CD4-positive, alpha-beta T cell treated with Interferon alpha-2 for 1 hour (primary cell): ENCODE data around the gene ETDC.
A peak's percentile ranks its signal among the peaks of the same experiment; 100 is the strongest.
"Not testable (repeated sequence)": the region's sequence is repeated elsewhere in the genome, so short reads cannot be mapped to it uniquely, and the experiment has no call there.

Source experiments
- DNase-seq, 2 donors: peaks; one replicate each; pipeline ENCODE4 v3.0.0-alpha.2; 2020 to 2022

The ETDC gene

GRCh38 chrX:135309430-135309923, at the start of gene ETDC:
ETDC (plus strand) TSS chrX:135309480; CDS start chrX:135309480, 0 bp downstream.
- DNase-seq: no peak

DNA sequence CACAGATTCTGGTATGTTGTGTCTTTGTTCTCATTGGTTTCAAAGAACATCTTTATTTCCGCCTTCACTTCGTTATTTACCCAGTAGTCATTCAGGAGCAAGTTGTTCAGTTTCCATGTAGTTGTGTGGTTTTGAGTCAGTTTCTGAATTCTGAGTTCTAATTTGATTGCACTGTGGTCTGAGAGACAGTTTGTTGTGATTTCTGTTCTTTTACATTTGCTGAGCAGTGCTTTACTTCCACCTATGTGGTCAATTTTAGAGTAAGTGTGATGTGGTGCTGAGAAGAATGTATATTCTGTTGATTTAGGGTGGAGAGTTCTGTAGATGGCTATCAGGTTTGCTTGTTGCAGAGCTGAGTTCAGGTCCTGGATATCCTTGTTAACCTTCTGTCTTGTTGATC, 48.3 kb upstream of the ETDC start:
- not testable (repeated sequence) for DNase-seq

DNA sequence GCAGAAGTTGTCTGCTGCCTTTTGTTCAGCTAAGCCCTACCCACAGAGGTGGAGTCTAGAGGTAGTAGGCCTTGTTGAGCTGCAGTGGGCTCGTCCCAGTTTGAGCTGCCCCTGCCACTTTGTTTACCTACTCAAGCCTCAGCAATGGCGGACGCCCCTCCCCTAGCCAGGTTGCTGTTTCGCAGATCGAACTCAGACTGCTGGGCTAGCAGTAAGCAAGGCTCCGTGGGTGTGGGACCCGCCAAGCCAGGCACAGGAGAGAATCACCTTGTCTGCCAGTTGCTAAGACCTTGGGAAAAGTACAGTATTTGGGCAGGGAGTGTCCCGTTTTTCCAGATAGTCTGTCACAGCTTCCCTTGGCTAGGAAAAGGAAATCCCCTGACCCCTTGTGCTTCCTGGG, 45.9 kb upstream of the ETDC start:
- not testable (repeated sequence) for DNase-seq

- no peak for DNase-seq
Measured at GRCh38 chrX:135264206-135264605, 45.1 kb upstream of the ETDC start.

DNA sequence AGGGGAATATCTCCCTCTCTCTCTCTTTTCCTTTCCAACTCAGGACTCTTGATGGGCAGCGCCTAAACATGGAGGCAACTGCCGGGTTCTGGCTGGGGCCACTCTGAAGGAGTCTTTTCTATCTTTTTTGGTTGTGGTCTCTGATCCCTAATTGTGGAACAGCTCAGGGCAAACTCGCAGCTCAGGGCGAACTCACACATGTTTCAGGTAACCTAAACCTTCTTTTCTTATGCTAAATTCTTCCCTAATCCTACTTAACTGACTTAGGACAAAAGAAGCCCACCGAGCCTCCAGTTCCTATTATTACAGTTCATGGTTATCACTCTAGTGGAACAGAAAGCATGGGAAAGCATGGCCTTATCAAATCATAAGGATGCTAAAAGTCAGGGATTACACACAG, 36.1 kb upstream of the ETDC start:
- DNase-seq: no peak

DNA sequence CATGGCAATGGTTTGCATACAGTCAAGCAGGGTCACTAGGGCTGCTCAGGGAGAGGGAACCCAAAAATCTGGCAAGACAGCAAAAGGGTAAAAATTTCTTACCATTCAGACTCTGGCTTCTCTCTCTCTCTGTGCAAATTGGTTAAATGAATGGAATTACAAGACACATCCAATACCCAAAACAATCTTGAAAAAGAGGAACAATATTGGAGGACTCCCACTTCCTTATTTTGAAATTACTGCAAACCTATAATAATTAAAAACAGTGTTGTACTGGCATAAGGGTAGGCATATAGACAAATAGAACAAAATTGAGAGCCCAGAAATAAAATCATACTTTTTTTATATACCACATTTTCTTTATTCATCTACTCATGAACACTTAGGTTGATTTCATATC, 33.3 kb upstream of the ETDC start:
- DNase-seq: no peak

- no peak for DNase-seq
Measured at GRCh38 chrX:135287266-135287823, 21.9 kb upstream of the ETDC start.

- DNase-seq: peak; percentile 65 to 69
Measured at GRCh38 chrX:135295238-135295943, 13.9 kb upstream of the ETDC start.

- DNase-seq: no peak
Measured at GRCh38 chrX:135295944-135296305, 13.4 kb upstream of the ETDC start.

DNA sequence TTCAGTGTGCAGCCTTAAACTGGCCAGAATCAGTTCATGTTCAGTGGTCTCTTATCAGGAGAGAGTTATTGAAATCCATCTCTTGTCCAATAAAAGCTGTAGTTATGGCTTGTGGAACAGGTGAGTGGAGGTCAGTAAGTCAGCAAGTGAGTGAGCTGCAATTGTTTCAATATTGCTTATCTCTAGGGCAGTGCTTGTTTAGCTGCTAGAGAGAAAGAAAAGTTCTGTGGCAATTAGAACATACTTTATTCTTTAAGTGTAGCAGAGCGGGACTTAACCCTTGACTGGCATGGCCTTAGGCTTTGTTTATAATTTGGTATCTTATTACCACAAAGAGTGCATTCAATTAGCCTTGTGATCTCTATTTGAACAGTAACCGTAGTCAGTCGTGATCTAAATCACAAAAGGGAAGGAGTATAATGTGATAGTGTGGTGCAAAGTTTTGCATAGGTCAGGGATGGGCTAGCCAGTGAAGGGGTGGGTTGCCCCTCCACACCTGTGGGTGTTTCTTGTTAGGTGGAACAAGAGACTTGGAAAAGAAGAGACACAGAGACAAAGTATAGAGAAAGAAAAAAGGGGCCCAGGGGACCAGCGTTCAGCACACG, 6.9 kb upstream of the ETDC start:
- DNase-seq: no peak

DNA sequence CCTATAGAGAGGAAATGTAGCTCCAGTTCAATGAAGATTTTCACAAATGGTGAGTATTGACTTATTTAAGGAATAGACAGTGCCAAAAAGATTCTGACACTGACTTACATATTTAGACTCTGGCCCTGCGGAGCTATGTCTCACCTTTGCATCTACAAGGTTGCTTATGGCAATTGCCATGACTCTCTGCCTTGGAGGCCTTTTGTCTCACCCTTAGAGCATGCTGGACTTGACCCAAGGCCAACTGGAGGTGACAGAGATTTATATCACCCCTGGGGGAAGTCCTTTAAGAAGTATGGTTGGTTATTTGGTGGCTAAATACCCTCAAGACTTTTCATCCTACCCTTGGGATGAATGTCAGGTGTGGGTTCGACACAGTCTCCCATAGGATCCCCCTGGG, 4.5 kb upstream of the ETDC start:
- no peak for DNase-seq

GRCh38 chrX:135307171-135307570, 2.1 kb upstream of the ETDC start:
- no peak for DNase-seq

DNA sequence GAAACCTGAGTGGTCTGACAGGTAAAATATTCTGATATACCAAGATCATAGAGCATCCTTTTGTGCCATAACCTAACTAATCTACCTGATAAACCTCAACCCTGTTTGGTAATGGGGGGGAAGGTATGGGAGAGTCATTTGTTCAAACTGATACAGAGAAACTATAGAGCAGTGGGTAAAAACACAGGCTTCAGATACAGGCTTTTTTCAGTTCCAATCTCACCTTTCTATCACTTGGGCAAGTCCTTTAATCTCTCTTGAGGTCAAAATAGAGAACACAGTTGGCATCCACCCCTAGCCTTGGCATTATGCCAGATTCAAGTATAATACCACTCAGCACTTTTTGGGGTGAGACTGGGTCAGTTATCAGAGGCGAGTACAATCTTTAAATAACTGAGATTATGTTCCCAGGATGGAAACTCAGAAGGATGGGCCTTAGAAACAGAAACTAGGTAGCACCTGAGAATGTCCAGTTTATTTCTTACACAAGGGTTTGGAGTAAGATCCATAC, 880 bp upstream of the ETDC start:
- no peak for DNase-seq

- DNase-seq: no peak
Measured at GRCh38 chrX:135315864-135316263, 6.6 kb downstream of the ETDC start.

- DNase-seq: no peak
Measured at GRCh38 chrX:135324463-135324862, 15.2 kb downstream of the ETDC start.

GRCh38 chrX:135325036-135325818, 15.9 kb downstream of the ETDC start:
- DNase-seq: not testable (repeated sequence)

DNA sequence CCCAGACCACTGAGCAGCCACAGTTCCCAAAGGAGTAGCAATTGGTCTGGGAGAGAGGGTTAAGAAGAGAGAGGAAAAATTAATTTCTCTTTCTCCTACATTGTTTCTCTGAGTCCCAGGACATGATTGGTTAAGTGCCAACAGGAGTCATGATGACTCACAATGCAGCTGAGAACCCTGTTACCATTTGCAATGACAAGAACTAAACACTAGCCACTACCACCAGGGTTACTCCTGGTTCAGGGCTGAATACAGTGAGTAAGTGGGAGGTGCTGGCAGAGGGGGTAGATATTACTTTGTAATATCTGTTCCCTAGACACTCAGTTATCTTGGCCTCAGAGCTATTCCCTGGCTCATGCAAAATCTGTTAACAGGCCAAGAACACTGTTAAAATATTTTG, 18.0 kb downstream of the ETDC start:
- DNase-seq: no peak

- DNase-seq: no peak
Measured at GRCh38 chrX:135328421-135329005, 19.2 kb downstream of the ETDC start.

- no peak for DNase-seq
Measured at GRCh38 chrX:135330706-135331105, 21.4 kb downstream of the ETDC start.

DNA sequence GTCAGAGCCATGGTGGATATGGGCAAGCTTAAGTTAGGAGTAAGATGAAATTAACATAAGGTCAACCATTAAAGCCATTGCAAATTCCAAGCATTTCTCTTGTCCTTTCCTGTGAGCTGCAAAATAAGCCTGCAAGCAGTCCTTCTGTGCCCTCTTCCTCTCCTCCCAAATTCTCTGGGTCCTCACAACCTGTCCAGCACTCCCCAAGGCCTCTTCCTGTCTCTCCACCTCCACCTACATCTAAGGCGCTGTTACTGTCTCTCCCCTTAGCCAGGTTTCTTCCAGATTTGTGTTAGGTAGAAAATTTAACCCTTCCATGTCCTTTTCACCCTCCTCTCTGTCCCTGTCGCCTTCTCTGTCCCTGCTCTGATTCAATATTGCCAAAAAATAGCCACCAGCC, 22.2 kb downstream of the ETDC start:
- DNase-seq: no peak

- no peak for DNase-seq
Measured at GRCh38 chrX:135340831-135341230, 31.6 kb downstream of the ETDC start.

DNA sequence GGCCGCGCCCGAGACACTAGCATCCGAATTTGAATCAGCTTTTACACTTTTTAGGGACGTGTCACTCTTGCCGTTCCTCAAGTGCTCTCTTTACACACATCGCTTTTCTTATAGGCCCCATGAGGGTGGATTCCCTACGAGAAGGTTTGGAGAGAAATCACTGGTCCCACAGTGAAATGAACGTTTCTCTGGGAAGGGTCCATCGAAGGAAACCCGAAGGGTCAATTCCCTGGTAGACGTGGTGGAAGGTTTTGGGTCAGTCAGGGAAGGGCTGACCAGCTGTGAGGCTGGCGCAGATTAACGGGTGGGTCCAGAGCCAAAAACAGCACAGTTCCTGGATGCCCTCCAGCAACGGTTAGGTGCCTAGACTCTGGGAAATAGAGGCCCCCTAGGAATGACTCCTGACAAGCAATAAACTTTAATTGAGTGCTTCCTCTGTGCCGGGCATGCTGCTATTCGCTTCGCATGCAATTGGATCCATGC, 35.9 kb downstream of the ETDC start:
- DNase-seq: no peak

GRCh38 chrX:135346975-135347374, 37.7 kb downstream of the ETDC start:
- DNase-seq: no peak
